K562 (cell line): ENCODE measurements around the gene MYPN. TPM values are rescaled to one million over a fixed set of nuclear protein-coding genes. Genes with fewer than 3 reads are reported as not detected.

Experiments
- ARID3B ChIP-seq: fragments of 250-450 bp; sonication (Bioruptor Pico); IDR thresholded peaks from 2 replicates; pipeline ENCODE4 v1.4.0; 2020; ENCODE audit warnings: borderline replicate concordance
- ATF3 ChIP-seq, 2 experiments: fragments of 450-650 bp in 1 of 2; sonication (generic) in 1 of 2; formaldehyde crosslinking in 1 of 2; IDR thresholded peaks in 1 of 2; conservative IDR thresholded peaks in 1 of 2; 2 replicates each; pipeline versions ENCODE4 v1.6.1 to v1.8.1; 2016 to 2023; ENCODE audit warnings: mild to moderate bottlenecking in 2 of 2, moderate library complexity in 2 of 2, inconsistent platforms in 1 of 2, missing genetic modification reagents in 1 of 2
- E2F4 ChIP-seq: sonication (generic); formaldehyde crosslinking; IDR thresholded peaks from 2 replicates; pipeline ENCODE4 v1.8.0; 2022; ENCODE audit warnings: mild to moderate bottlenecking, low read depth, missing genetic modification reagents
- HIVEP1 ChIP-seq: fragments of 250-450 bp; sonication (Bioruptor Pico); IDR thresholded peaks from 2 replicates; pipeline ENCODE4 v1.4.0; 2020; ENCODE audit warnings: mild to moderate bottlenecking
- IRF9 ChIP-seq: fragments of 450-650 bp; IDR thresholded peaks from 2 replicates; pipeline ENCODE4 v1.6.1; 2016; ENCODE audit warnings: missing biosample characterization, missing genetic modification characterization
- JUND ChIP-seq, 2 experiments: IDR thresholded peaks; 2 replicates in 1 of 2; 3 replicates in 1 of 2; pipeline ENCODE4 v1.6.1; 2011; ENCODE audit warnings: borderline replicate concordance in 2 of 2, low read depth in 2 of 2, low read length in 2 of 2, improper control_type of control experiment in 1 of 2, missing biosample characterization in 1 of 2, missing genetic modification characterization in 1 of 2, missing genetic modification reagents in 1 of 2
- L3MBTL2 ChIP-seq: fragments of 450-650 bp; IDR thresholded peaks from 2 replicates; pipeline ENCODE4 v1.6.1; 2016; ENCODE audit warnings: mild to moderate bottlenecking, moderate library complexity
- PCBP1 ChIP-seq: fragments of 200-400 bp; formaldehyde crosslinking; IDR thresholded peaks from 2 replicates; pipeline ENCODE4 v1.6.1; 2018; ENCODE audit warnings: mild to moderate bottlenecking, low read depth, low read length; ENCODE audit not compliant: poor library complexity, severe bottlenecking
- POLR2A ChIP-seq: fragments of 450-650 bp; conservative IDR thresholded peaks from 2 replicates; pipeline ENCODE4 v1.6.1; 2016
- RCOR1 ChIP-seq, 2 experiments: IDR thresholded peaks; 2 replicates each; pipeline ENCODE4 v1.6.1; 2012; ENCODE audit warnings: low read depth in 2 of 2, low read length in 2 of 2, borderline replicate concordance in 1 of 2, improper control_type of control experiment in 1 of 2
- SIN3B ChIP-seq: fragments of 450-650 bp; IDR thresholded peaks from 2 replicates; pipeline ENCODE4 v1.6.1; 2017; ENCODE audit warnings: low read depth, mild to moderate bottlenecking, moderate library complexity
- SRSF7 ChIP-seq: fragments of 200-400 bp; formaldehyde crosslinking; optimal IDR thresholded peaks from 2 replicates; pipeline ENCODE3; 2017; ENCODE audit warnings: mild to moderate bottlenecking, low read depth, low read length
- XRCC3 ChIP-seq: fragments of 450-650 bp; IDR thresholded peaks from 2 replicates; pipeline ENCODE4 v1.6.1; 2017; ENCODE audit warnings: mild to moderate bottlenecking, moderate library complexity
- ZBTB43 ChIP-seq: sonication (generic); formaldehyde crosslinking; IDR thresholded peaks from 2 replicates; pipeline ENCODE4 v1.8.0; 2023; ENCODE audit warnings: mild to moderate bottlenecking, missing genetic modification reagents
- ZFP91 ChIP-seq: sonication (generic); formaldehyde crosslinking; IDR thresholded peaks from 2 replicates; pipeline ENCODE4 v1.8.0; 2022; ENCODE audit warnings: mild to moderate bottlenecking, missing genetic modification reagents
- ZNF140 ChIP-seq: fragments of 250-450 bp; sonication (Bioruptor Pico); IDR thresholded peaks from 2 replicates; pipeline ENCODE4 v1.8.0; 2021; ENCODE audit warnings: moderate library complexity, mild to moderate bottlenecking, inconsistent platforms
- ZNF232 ChIP-seq: sonication (generic); formaldehyde crosslinking; IDR thresholded peaks from 2 replicates; pipeline ENCODE4 v1.8.0; 2022; ENCODE audit warnings: mild to moderate bottlenecking, missing genetic modification reagents
- ZNF77 ChIP-seq: fragments of 250-450 bp; sonication (Bioruptor Pico); IDR thresholded peaks from 2 replicates; pipeline ENCODE4 v1.5.0; 2020
- polyA plus RNA-seq, 8 experiments: library from polyadenylated mRNA; depleted of rRNA in 4 of 8; stranded (reverse) in 5 of 8; unstranded in 3 of 8; fragments of >200 nt; fragmentation: Nextera tagmentation in 2 of 8; fragmentation: Illumina TruSeq in 1 of 8; extraction: Ambion mirVana in 2 of 8; extraction: Trizol in 1 of 8; gene quantifications; 2 replicates each; pipeline versions ENCODE4 v1.2.1 to v1.2.3, GENCODE V29; 2011 to 2014; ENCODE audit warnings: inconsistent platforms in 1 of 8, missing spikeins in 1 of 8
- total RNA-seq, 7 experiments: library from RNA; depleted of rRNA in 6 of 7; stranded (reverse); fragments of >200 nt in 6 of 7; fragmentation: Illumina TruSeq in 2 of 7; extraction: Trizol in 2 of 7; gene quantifications; 2 replicates each; pipeline versions ENCODE4 v1.2.1 to v1.2.3, GENCODE V29; 2011 to 2021; ENCODE audit warnings: low replicate concordance in 1 of 7

The MYPN gene
- total and polyA plus RNA-seq, 9 of the 15 experiments (the other 6 are each of a cell fraction or from before 2014, with no cell fraction given), result not detected

GRCh38 chr10:68074775-68075549, 34.3 kb upstream of the MYPN start, which contains the start of gene HERC4 (continued):
- TF ChIP-seq ZBTB43 (CRISPR knock-in tag) (peak; percentile 59; the same call in 1 of the 2 replicates), ZFP91 (0 out of 2 replicates have a peak, but pooled peaks have one; percentile 59), RCOR1 (IDR thresholded peaks at IDR 0.05; ENCODE audit: borderline replicate concordance in 1 of 2, low read depth in 2 of 2, low read length in 2 of 2) (peak in 1 of 2 experiments; percentile 65; a peak in 1 of 4 replicates), PCBP1 (peak; percentile 89), E2F4 (CRISPR knock-in tag) (peak; percentile 68; the same call in 1 of the 2 replicates), POLR2A (peak; percentile 91), IRF9 (tag) (no peak), JUND (IDR thresholded peaks at IDR 0.05; ENCODE audit: borderline replicate concordance, low read depth, low read length) (peak; percentile 60; the same call in 1 of the 2 replicates), JUND (tag; IDR thresholded peaks at IDR 0.05; ENCODE audit: borderline replicate concordance, low read depth, low read length) (no peak; the same call in 2 of the 3 replicates), ZNF140 (CRISPR knock-in tag) (no peak), SIN3B (no peak), ZNF232 (CRISPR knock-in tag) (0 out of 2 replicates have a peak, but pooled peaks have one; percentile 72), L3MBTL2 (no peak), ARID3B (CRISPR knock-in tag) (no peak), XRCC3 (no peak), HIVEP1 (CRISPR knock-in tag) (no peak), ATF3 (IDR thresholded peaks at IDR 0.05) (no peak), ATF3 (CRISPR knock-in tag; conservative IDR thresholded peaks at IDR 0.05) (no peak), SRSF7 (no peak), ZNF77 (CRISPR knock-in tag) (no peak)
